GM18499 (cell line): ENCODE measurements around the gene HOXA11.

Experiments used
- ATAC-seq: cut with Tn5 transposase; IDR thresholded peaks from one replicate; pipeline ENCODE4 v1.9.1; 2021; ENCODE audit warnings: moderate number of reproducible peaks; ENCODE audit not compliant: insufficient read depth, unreplicated experiment

The HOXA11 gene

GRCh38 chr7:27182285-27182841, 2.7 kb downstream of the HOXA11 start:
- ATAC-seq = no peak

DNA sequence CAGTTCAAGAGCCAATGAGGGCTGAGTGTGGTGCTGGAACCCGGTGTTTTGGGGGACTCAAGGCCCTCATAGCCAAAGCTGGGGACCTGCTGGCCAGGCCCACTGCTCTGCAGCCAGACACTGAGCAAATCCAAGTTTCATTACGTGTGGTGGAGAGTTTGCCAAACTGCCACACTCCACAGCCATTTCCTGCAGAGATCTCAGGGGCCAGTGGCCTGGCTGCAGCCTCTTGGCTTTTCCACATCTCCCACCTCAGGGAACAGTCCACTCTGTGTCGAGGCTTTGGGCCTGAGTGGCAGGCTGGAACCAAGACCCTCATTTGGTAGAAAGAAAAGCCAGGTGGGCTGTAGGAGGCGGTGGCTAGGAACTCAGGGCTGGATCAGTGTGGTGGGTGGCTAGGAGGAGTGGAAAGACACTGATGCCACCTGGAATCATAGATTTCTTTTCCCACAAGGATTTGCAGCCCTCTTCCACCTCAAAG, 3.2 kb downstream of the HOXA11 start:
- ATAC-seq = no peak

DNA sequence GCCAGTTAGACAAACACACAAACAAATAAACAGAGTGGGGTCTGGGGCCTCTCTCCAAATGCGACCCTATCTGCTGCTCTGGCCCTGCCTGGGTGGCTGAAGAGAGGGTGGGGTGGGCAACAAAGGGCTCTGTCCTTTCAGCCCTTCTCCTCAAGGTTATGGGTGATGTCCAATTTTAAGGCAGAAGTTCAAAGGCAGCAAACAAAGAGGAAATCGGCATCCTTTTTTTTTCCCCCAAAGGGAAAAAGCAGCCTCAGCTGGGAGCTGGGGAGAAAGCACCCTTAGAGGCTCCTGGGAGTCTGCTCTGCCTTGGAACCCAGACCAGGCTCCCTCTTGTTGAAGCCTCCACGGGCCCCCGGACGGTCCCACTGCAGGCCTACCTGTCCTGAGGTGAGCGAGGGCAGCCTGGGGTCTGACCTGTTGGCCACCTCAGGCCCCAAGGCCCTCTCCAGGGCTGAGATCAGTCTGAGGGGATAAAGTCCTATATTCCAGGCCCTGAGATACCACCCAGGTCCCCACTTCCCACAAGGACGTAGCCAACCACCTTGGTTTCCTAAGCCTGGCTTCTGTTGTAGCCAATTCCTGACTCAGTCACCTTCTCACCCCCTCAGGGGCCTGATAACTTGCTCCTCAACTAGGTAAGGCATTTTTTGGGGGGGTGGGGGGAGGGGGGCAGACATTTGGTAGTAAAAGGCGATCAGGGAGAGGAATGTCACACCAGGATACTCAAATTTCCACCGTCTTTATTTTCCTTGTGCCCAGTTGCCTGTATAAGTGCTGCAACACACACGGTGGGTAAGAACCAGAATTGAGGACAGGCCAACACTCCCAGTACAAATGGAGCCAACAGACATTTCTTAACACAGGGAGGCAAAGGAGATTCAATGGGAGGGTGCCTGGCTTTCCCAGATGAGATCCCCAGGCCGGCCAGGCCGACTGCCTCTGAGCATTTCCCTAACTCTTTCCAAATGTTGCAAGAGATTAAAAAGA, 4.3 kb downstream of the HOXA11 start:
- ATAC-seq = no peak

DNA sequence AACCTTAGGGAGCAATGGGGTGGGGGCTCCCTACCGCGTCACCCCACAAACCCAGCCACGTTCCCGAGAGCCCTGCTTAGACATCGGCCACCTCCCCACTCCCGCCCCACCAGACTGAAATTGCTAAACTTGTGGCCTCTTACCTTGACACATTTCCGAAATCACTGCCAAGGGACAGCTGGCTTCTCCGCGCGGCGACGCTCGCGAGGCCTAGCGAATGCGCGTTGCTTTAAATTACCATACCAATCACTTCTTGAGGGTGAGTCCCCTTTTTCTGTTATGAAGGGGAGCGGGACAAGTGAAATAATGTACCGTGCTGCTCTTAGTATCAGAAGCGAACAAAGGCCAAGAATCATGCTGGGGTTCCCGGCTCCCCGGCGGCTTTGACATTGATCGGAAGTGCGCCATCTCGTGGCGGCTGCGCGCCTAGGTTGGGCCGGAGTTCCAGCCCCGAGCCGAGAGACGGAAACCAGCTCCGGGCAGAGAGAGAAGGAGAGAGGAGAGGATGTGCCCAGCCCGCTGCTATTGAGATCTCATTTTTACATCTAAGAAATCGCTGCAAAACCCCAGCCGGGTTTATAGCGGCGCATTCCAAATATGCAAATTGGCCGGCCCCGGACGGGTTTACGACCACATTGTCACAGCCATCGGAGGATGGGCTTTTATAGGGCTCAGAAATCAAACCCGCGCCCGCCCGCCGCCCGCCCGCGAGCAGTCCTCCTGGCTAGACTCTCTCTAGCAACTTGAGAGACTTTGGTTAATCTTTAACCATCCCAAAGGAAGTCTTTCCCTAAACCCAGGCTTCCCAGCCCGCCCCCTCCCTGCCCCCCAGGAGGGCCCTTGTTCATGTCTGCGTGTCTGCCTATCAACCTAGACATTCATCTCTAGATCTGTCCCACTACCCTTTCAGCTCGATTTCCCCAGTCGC, 5.3 kb downstream of the HOXA11 start:
- no peak for ATAC-seq

DNA sequence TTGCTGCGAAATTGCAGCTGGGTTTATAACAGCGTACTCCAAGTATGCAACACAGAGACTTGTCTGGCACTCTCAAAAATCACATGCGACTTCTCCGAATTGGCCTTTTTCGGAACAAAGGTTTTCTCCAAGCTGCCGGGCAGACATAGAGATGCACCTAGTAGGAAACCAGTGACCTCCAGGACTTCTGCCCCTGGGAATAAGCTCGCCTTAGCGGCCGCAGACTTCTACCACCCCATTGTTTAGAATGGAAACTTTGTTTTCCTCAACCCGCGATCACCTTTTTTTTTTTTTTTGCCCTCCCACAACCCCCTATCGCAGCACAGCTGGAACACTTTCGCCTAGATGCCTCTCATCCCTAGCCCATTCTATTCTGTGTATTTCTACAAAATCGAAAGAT, 6.0 kb downstream of the HOXA11 start:
- ATAC-seq = no peak

DNA sequence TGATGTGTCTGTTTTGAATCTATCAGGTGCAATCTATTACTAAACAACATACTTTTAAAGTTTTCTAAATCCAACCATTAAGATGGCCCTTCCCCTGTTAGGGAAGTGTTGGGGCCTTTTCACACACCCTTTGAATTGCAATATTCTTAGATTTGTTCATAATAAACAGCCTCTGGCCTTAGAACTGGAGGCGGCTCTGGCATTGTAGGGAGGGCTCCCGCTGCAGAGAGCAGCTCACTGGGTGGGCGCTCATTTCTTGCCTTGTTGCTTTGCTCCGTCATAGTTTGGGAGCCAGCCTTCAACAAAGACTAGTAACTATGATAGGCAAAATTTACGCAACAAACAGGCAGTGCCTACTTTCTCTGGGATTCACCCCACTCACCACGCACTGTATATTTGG, 6.7 kb downstream of the HOXA11 start:
- ATAC-seq = no peak

DNA sequence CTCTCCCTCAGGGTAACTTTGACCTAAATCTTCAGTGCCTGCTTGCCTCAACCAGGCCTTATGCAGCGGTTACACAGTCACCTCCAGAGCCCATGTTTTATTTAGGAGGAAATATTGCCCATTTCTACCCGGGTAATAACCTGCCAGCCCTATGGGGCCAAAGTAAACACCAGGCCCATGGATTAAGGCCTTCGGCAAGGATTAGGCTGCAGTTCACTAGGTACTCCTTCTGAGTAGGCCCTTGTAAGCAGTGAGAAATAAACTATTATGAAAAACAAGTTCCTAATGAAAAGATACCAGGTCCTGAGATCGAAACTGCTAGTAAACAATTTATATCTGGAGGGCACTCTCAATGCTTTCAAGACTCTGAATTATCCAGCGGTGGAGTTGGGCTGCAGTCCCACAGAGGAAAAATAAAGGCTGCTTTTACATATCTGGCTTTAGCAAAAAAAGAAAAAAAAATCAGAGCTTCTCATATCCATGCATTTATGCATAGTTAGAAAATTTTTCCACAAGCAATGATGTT, 7.2 kb downstream of the HOXA11 start:
- ATAC-seq = no peak

GRCh38 chr7:27176962-27177794, 7.9 kb downstream of the HOXA11 start:
- ATAC-seq = no peak

DNA sequence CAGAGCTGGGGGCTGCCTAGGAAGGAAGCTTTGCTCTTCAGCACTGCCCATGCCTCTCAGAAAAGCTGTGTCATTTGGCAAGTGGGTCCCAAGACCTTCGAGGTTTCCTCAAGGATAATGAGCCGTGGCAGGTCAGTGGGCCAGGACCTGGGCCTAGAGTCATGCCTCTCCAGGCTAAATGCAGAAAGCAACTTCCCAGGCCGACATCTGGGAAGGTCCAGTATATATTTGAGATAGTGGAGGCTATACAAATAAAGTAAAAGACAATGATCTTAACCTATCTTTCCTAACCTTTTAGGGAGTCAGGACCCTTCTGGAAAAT, 8.5 kb downstream of the HOXA11 start:
- no peak for ATAC-seq

GRCh38 chr7:27175626-27176523, 9.2 kb downstream of the HOXA11 start:
- ATAC-seq = no peak

GRCh38 chr7:27174874-27175625, 10.0 kb downstream of the HOXA11 start:
- no peak for ATAC-seq

GRCh38 chr7:27173956-27174873, 10.8 kb downstream of the HOXA11 start, which contains the start of gene HOXA10:
Gene HOXA10, minus strand, starts transcription at chr7:27174320. Its CDS starts 14 bp downstream, at chr7:27174306.
- ATAC-seq = no peak

DNA sequence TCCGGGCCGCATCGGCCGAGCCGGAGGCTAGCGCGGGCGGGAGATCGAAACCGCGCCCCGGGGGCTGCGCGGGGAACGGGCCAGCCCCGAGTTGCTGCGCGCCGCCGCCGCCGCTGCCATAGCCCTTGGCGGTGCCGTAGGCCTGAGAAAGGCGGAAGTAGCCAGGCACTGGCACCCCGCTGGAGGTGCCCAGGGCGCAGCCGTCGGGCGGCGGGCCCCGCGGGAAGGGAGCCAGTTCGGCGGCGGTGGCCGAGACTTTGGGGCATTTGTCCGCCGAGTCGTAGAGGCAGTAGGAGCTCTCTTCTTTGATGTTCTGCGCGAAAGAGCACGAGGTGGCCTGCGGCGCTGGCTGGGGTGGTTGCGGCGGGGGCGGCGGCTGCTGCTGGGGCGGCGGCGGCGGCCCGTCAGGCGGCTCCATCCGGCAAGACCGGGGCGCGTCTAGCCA, 11.5 kb downstream of the HOXA11 start:
- no peak for ATAC-seq

DNA sequence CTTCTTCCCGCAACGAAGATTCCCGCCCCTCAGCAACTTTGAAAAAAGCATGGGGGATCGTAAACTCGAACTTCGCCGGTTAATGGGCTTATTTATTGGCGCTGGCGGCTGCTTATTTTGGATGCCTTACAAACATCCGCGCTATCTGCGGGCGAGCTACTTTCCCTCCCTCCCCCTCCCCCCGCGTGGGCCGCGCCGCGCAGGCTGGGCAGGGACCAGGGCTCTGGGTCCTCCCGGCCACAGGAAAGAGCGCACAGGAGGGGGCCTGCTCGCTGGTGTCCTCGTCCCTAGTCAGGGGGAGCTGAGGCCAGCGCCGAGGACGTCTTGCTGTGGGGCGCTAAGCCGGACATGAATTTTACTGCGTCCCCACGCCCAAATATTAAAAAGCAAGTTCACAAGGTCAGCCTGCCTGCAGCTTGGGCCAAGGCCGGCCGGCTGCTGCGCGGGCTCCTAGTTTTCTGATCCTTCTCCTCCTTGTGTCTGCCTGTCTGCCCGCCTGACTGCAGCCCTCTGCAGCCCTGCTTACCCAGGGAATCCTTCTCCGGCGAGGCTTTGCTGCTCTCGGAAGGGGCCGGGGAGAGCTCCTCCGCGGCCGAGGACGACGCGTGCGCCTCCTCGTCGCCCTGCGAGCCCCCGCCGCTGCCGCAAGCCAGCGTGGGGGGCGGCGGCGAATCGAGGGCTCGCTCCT, 12.1 kb downstream of the HOXA11 start:
- ATAC-seq = no peak

DNA sequence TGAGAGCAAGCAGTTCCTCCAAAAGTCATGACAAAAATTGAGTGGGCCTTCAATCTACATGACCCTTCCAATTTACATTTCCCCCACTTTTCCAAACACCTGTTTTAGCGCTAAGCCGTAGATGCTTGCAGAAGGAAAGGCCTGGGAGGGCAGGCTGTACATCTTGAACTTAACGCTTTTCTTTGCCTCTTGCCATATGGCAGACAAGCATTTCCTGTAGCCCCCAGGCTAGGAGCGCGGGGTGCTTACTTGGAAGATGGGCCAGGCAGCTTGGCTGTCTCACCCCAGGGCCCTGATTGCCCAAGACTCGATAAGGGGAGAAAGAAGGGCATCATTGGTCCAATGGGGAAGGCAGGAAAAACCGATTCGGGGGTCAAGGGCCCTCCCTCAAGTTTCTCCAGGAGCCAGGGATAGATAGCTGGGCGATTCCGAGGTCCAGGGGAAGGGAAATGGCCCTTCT, 12.7 kb downstream of the HOXA11 start:
- no peak for ATAC-seq
